Glomerular visceral epithelial cell (primary cell): ENCODE results near the gene MDN1.

Experiments
- DNase-seq: peaks from one replicate; pipeline ENCODE4 v3.0.0-alpha.2; 2016; ENCODE audit errors: extremely low spot score

Gene MDN1

GRCh38 chr6:89692256-89692655, 127.3 kb downstream of the MDN1 start:
- DNase-seq: no peak

- DNase-seq: no peak
Measured at GRCh38 chr6:89690944-89691324, 128.7 kb downstream of the MDN1 start.

- no peak for DNase-seq
Measured at GRCh38 chr6:89689732-89690131, 129.9 kb downstream of the MDN1 start.

- DNase-seq: no peak
Measured at GRCh38 chr6:89688328-89688727, 131.3 kb downstream of the MDN1 start.

- DNase-seq: no peak
Measured at GRCh38 chr6:89685311-89685710, 134.3 kb downstream of the MDN1 start.

- DNase-seq: no peak
Measured at GRCh38 chr6:89682991-89683390, 136.6 kb downstream of the MDN1 start.

- no peak for DNase-seq
Measured at GRCh38 chr6:89681983-89682564, 137.5 kb downstream of the MDN1 start.

- no peak for DNase-seq
Measured at GRCh38 chr6:89680551-89680950, 139.0 kb downstream of the MDN1 start.

GRCh38 chr6:89680150-89680549, 139.4 kb downstream of the MDN1 start:
- no peak for DNase-seq

- no peak for DNase-seq
Measured at GRCh38 chr6:89679215-89680120, 140.1 kb downstream of the MDN1 start.

- DNase-seq: no peak
Measured at GRCh38 chr6:89678531-89678930, 141.1 kb downstream of the MDN1 start.

- DNase-seq: no peak
Measured at GRCh38 chr6:89675949-89676748, 143.4 kb downstream of the MDN1 start.

GRCh38 chr6:89670935-89671565, 148.5 kb downstream of the MDN1 start:
- no peak for DNase-seq

GRCh38 chr6:89669002-89669401, 150.6 kb downstream of the MDN1 start:
- DNase-seq: no peak

GRCh38 chr6:89667872-89668556, 151.6 kb downstream of the MDN1 start:
- DNase-seq: no peak

GRCh38 chr6:89662659-89663223, 156.9 kb downstream of the MDN1 start:
- DNase-seq: no peak

GRCh38 chr6:89661559-89661958, 158.0 kb downstream of the MDN1 start:
- no peak for DNase-seq

- DNase-seq: no peak
Measured at GRCh38 chr6:89660981-89661380, 158.6 kb downstream of the MDN1 start.

- DNase-seq: no peak
Measured at GRCh38 chr6:89657445-89658158, 162.0 kb downstream of the MDN1 start.

GRCh38 chr6:89655122-89655521, 164.5 kb downstream of the MDN1 start:
- peak; percentile 29 for DNase-seq
